ENCODE data around the gene GTF2A2. TPM values are rescaled to one million over a fixed set of nuclear protein-coding genes. Genes with fewer than 3 reads are reported as not detected.

Gene GTF2A2
- total RNA-seq, 1 donor: 19.2 TPM

DNA sequence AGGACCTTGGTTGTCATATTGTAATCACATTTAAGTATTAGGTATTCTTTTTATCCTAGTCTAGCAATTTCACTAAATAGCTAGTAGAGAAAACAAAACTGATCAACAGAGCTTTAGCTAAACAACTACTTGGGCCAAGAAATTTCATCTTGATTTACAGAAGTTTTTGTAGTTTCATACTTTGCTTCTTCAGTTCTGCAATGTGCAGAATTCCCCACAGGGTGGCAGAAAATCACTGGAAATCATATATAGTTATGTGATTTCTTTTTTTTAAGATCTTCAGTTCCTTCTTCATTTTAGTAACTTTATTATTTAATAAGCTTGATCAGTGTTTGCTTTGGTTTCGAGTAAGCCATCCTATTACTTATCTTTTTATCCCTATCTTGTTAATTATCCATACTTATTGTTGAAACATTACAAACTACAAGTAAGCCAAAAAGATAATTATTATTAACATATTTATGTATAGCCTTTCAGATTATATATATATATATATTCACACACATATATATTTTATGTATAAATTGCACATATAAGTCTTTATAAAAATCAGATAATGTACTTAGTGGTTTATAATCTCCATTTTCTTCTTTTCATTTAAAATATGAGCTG, 34.0 kb upstream of the GTF2A2 start:
- Histone ChIP-seq H3K4me2 (ENCODE audit: insufficient read depth, low read length) (no peak overlapping the region), H3K36me3 (ENCODE audit: insufficient read depth, low read length) (peaks cover 2% of the 10 kb centered on the region), H3K27ac (ENCODE audit: low read depth, low read length) (no peak overlapping the region), H3K27me3 (ENCODE audit: insufficient read depth, low read length) (no peaks in the 10 kb centered on the region), H2AFZ (ENCODE audit: low read length) (no peak overlapping the region), H3K79me2 (ENCODE audit: insufficient read depth, low read length) (peaks cover 28% of the 10 kb centered on the region), H3K4me3 (ENCODE audit: insufficient read depth, low read length) (no peak overlapping the region), H4K20me1 (ENCODE audit: insufficient read depth, low read length) (peaks cover 16% of the 10 kb centered on the region), H3K4me1 (ENCODE audit: insufficient read depth, low read length) (peaks cover 15% of the 10 kb centered on the region), H3K9me3 (ENCODE audit: low read depth, low read length) (no peaks in the 10 kb centered on the region)
- DNase-seq (ENCODE audit: insufficient read length, low spot score, missing footprints): no peak
- TF ChIP-seq, protein P1, sequence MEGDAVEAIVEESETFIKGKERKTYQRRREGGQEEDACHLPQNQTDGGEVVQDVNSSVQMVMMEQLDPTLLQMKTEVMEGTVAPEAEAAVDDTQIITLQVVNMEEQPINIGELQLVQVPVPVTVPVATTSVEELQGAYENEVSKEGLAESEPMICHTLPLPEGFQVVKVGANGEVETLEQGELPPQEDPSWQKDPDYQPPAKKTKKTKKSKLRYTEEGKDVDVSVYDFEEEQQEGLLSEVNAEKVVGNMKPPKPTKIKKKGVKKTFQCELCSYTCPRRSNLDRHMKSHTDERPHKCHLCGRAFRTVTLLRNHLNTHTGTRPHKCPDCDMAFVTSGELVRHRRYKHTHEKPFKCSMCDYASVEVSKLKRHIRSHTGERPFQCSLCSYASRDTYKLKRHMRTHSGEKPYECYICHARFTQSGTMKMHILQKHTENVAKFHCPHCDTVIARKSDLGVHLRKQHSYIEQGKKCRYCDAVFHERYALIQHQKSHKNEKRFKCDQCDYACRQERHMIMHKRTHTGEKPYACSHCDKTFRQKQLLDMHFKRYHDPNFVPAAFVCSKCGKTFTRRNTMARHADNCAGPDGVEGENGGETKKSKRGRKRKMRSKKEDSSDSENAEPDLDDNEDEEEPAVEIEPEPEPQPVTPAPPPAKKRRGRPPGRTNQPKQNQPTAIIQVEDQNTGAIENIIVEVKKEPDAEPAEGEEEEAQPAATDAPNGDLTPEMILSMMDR (IDR thresholded peaks at IDR 0.05; ENCODE audit: extremely low read depth, low read depth, low read length): peak; percentile 64

DNA sequence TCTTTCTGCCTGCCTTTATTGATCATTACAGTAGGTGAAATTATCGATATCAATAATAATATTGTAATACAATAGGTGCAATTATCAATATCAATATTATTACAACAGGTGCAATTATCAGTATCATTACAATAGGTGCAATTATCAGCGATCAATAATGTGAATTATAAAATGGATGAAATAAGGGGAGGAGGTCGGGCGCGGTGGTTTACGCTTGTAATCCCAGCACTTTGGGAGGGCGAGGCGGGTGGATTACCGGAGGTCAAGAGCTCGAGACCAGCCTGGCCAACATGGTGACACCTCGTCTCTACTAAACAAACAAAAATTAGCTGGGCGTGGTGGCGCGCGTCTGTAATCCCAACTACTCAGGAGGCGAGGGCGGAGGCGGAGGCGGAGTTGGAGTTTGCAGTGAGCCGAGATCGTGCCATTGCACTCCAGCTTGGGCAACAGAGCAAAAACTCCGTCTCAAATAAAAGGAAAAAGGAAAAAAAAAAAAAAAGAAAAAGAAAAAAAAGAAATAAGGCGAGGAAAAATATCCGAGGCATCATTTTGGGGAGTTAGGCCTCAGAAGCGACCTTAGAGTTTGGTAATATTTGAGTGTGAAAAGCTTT, 32.4 kb upstream of the GTF2A2 start:
- peak overlapping the region; percentile 81 for H2AFZ ChIP-seq (ENCODE audit: low read length)
- H3K4me3 ChIP-seq (ENCODE audit: insufficient read depth, low read length): peak overlapping the region; percentile 100
- H4K20me1 ChIP-seq (ENCODE audit: insufficient read depth, low read length): peaks cover 31% of the 10 kb centered on the region
- no peaks in the 10 kb centered on the region for H3K9me3 ChIP-seq (ENCODE audit: low read depth, low read length)
- no peaks in the 10 kb centered on the region for H3K27me3 ChIP-seq (ENCODE audit: insufficient read depth, low read length)
- peaks cover 44% of the 10 kb centered on the region for H3K79me2 ChIP-seq (ENCODE audit: insufficient read depth, low read length)
- no peak for DNase-seq (ENCODE audit: insufficient read length, low spot score, missing footprints)
- H3K27ac ChIP-seq (ENCODE audit: low read depth, low read length): peak overlapping the region; percentile 98
- peak overlapping the region; percentile 89 for H3K4me2 ChIP-seq (ENCODE audit: insufficient read depth, low read length)
- peaks cover 11% of the 10 kb centered on the region for H3K36me3 ChIP-seq (ENCODE audit: insufficient read depth, low read length)
- peaks cover 26% of the 10 kb centered on the region for H3K4me1 ChIP-seq (ENCODE audit: insufficient read depth, low read length)
- TF ChIP-seq, protein P1 (IDR thresholded peaks at IDR 0.05; ENCODE audit: extremely low read depth, low read depth, low read length): no peak

DNA sequence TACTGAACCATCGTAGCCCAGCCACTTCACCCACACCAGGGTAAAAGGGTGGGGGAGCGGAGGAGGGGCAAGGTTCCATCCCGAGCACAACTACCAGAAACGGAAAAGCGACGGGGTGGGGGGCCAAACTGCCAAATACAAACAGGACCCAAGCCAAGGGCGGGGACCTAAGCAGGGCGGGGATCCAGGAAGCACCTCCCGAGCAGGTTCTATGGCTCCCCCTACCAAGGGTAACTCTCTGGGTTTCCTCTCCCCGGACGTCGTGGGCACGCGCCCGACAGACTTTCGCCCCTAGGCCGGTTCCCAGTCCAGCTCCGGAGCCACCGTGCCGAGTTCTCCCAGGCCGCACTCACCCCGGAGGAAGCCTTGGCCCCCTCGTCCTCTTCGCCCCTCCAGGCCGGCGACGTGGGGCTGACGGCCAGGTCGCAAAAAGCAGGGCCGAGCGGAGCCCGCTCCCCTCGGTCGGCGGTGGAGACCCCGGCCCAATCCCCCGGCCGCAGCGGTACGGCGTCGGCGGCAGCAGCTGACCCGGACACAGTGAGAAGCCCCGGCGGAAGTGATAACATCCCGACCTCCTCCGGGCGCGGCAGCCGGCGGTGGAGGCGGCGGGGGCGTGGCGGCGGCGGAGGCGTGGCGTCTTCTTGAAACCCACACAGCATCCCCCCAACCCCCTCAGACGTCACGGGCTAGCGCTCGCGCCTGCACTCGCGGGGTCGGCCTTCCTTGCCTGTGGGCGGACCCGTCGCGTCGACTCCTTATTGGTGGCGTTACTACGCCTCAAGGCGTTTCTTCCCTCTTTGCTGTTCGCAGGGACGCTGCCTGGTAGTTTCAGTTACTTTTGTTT, 31.7 kb upstream of the GTF2A2 start, which contains the start of gene BNIP2:
TSS of gene BNIP2 (minus strand) at position 539 of the 844 bp plus-strand sequence. CDS start 6,863 bp downstream, outside the sequence.
- H3K79me2 ChIP-seq (ENCODE audit: insufficient read depth, low read length): peaks cover 51% of the 10 kb centered on the region
- H2AFZ ChIP-seq (ENCODE audit: low read length): peak within 1 kb of the TSS; percentile 85
- H3K27me3 ChIP-seq (ENCODE audit: insufficient read depth, low read length): no peaks in the 10 kb centered on the region
- peaks cover 11% of the 10 kb centered on the region for H3K36me3 ChIP-seq (ENCODE audit: insufficient read depth, low read length)
- H3K4me3 ChIP-seq (ENCODE audit: insufficient read depth, low read length): peak within 1 kb of the TSS; percentile 100
- DNase-seq (ENCODE audit: insufficient read length, low spot score, missing footprints): peak; percentile 98
- peak within 1 kb of the TSS; percentile 93 for H3K4me2 ChIP-seq (ENCODE audit: insufficient read depth, low read length)
- H3K9me3 ChIP-seq (ENCODE audit: low read depth, low read length): no peaks in the 10 kb centered on the region
- H3K27ac ChIP-seq (ENCODE audit: low read depth, low read length): peak within 1 kb of the TSS; percentile 98
- TF ChIP-seq, protein P1 (IDR thresholded peaks at IDR 0.05; ENCODE audit: extremely low read depth, low read depth, low read length): no peak
- H3K4me1 ChIP-seq (ENCODE audit: insufficient read depth, low read length): peaks cover 29% of the 10 kb centered on the region
- peaks cover 38% of the 10 kb centered on the region for H4K20me1 ChIP-seq (ENCODE audit: insufficient read depth, low read length)
